ENCODE measurements around the gene CDH3. TPM values are rescaled to one million over a fixed set of nuclear protein-coding genes. Genes with fewer than 3 reads are reported as not detected.

Gene CDH3
- total and polyA plus RNA-seq, 2 experiments from 2014 or later, result 78.0 to 210 TPM

DNA sequence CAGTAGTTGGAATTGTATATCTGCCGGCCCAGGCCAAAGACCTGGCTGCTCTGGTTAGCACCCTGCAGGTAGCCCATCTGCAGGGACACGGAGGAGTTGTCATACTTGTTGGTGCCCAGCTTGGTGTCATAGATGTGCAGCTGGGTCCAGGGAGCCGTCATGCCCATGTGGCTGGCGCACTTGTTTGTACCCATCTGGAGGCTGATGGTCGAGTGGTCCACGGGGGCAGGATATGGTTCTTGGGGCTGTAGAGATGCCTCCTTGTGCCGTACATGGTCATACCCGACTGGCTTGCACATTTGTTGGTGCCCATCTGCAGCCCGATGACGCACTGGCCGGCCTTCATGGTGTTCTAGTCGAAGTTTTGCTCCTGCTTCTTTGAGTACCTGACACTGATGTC lies 6.0 kb downstream of the CDH3 start:
- no peak overlapping the region for H3K4me3 ChIP-seq
- Mint-ChIP-seq H3K4me1 (peaks cover 34% of the 10 kb centered on the region), H3K9me3 (no peaks in the 10 kb centered on the region), H3K27me3 (ENCODE audit: insufficient read depth, low read depth, poor library complexity) (peaks cover 13% of the 10 kb centered on the region), H3K36me3 (ENCODE audit: low read depth) (peaks cover 44% of the 10 kb centered on the region), H3K4me3 (no peak overlapping the region), H3K27ac (no peak overlapping the region)
- peaks cover 26% of the 10 kb centered on the region for H3K4me1 ChIP-seq (ENCODE audit: insufficient read depth)
- no peak for TF ChIP-seq POLR2AphosphoS5 (IDR thresholded peaks at IDR 0.05; ENCODE audit: low read depth)
- H3F3A ChIP-seq (replicated peaks; ENCODE audit: low read depth), result peaks cover 4% of the 10 kb centered on the region; the same call in 1 of the 2 replicates
- no peaks in the 10 kb centered on the region for H3K27me3 ChIP-seq (ENCODE audit: insufficient read depth)
- ATAC-seq (no peak), DNase-seq (ENCODE audit: low spot score) (no peak)
- no peak overlapping the region for H3K4me2 ChIP-seq
- H3K27ac ChIP-seq (ENCODE audit: low read depth), result no peak overlapping the region
- peaks cover 97% of the 10 kb centered on the region for H3K79me2 ChIP-seq (replicated peaks; ENCODE audit: insufficient read depth)
- H2AFZ ChIP-seq, result no peak overlapping the region
- H4K20me1 ChIP-seq (replicated peaks; ENCODE audit: insufficient read depth), result peaks cover 56% of the 10 kb centered on the region
- H3K9me2 ChIP-seq (ENCODE audit: insufficient read depth), result no peaks in the 10 kb centered on the region
- peaks cover 6% of the 10 kb centered on the region; the same call in 1 of the 2 replicates for H3K36me3 ChIP-seq (ENCODE audit: insufficient read depth)

DNA sequence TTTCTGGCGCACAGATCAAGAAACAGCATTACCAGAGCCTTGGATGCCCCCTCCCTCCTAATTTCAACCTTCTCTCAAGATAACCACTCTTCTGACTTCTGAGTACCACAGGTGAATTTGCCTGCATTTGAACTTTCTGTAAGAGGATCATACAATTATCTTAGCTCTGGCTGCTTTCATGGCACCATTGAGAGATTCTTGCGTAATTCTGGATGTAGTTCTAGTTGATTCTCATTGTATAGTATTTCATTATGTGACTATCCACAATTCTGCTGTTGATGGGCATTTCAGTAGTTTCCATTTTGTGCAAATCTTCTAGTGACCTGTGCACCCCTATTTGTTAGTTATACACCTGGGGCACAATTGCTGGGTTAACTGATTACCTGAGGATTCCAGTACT lies 7.5 kb downstream of the CDH3 start:
- ATAC-seq, result no peak
- peaks cover 44% of the 10 kb centered on the region for H3K36me3 Mint-ChIP-seq (ENCODE audit: low read depth)
- H3K9me3 Mint-ChIP-seq, result no peaks in the 10 kb centered on the region
- peaks cover 6% of the 10 kb centered on the region; the same call in 1 of the 2 replicates for H3K36me3 ChIP-seq (ENCODE audit: insufficient read depth)
- H3K4me1 Mint-ChIP-seq, result peaks cover 32% of the 10 kb centered on the region
- H3K4me3 ChIP-seq, result no peak overlapping the region
- H3K27me3 ChIP-seq (ENCODE audit: insufficient read depth), result no peaks in the 10 kb centered on the region
- peaks cover 53% of the 10 kb centered on the region for H4K20me1 ChIP-seq (replicated peaks; ENCODE audit: insufficient read depth)
- peaks cover 12% of the 10 kb centered on the region for H3K27me3 Mint-ChIP-seq (ENCODE audit: insufficient read depth, low read depth, poor library complexity)
- no peak overlapping the region for H3K27ac Mint-ChIP-seq
- peaks cover 23% of the 10 kb centered on the region for H3K4me1 ChIP-seq (ENCODE audit: insufficient read depth)
- H3F3A ChIP-seq (replicated peaks; ENCODE audit: low read depth), result peaks cover 4% of the 10 kb centered on the region; the same call in 1 of the 2 replicates
- TF ChIP-seq, protein P1, sequence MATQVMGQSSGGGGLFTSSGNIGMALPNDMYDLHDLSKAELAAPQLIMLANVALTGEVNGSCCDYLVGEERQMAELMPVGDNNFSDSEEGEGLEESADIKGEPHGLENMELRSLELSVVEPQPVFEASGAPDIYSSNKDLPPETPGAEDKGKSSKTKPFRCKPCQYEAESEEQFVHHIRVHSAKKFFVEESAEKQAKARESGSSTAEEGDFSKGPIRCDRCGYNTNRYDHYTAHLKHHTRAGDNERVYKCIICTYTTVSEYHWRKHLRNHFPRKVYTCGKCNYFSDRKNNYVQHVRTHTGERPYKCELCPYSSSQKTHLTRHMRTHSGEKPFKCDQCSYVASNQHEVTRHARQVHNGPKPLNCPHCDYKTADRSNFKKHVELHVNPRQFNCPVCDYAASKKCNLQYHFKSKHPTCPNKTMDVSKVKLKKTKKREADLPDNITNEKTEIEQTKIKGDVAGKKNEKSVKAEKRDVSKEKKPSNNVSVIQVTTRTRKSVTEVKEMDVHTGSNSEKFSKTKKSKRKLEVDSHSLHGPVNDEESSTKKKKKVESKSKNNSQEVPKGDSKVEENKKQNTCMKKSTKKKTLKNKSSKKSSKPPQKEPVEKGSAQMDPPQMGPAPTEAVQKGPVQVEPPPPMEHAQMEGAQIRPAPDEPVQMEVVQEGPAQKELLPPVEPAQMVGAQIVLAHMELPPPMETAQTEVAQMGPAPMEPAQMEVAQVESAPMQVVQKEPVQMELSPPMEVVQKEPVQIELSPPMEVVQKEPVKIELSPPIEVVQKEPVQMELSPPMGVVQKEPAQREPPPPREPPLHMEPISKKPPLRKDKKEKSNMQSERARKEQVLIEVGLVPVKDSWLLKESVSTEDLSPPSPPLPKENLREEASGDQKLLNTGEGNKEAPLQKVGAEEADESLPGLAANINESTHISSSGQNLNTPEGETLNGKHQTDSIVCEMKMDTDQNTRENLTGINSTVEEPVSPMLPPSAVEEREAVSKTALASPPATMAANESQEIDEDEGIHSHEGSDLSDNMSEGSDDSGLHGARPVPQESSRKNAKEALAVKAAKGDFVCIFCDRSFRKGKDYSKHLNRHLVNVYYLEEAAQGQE (IDR thresholded peaks at IDR 0.05; ENCODE audit: unreplicated experiment), result no peak
- TF ChIP-seq STAT1 (IDR thresholded peaks at IDR 0.05; ENCODE audit: unreplicated experiment), result no peak
- no peak for TF ChIP-seq CREB1 (CRISPR knock-in tag; IDR thresholded peaks at IDR 0.05; ENCODE audit: low read depth)
- no peak for TF ChIP-seq ZNF114 (CRISPR knock-in tag; IDR thresholded peaks at IDR 0.05)
- no peak for TF ChIP-seq EZH2 (IDR thresholded peaks at IDR 0.05; ENCODE audit: low read depth, unreplicated experiment)
- no peak for TF ChIP-seq ZNF331 (CRISPR knock-in tag; IDR thresholded peaks at IDR 0.05; ENCODE audit: low read depth)
- no peak for TF ChIP-seq NANOG (IDR thresholded peaks at IDR 0.05; ENCODE audit: borderline replicate concordance)
- TF ChIP-seq POLR2AphosphoS5 (IDR thresholded peaks at IDR 0.05; ENCODE audit: low read depth), result no peak
- no peak for TF ChIP-seq EZH2phosphoT487 (IDR thresholded peaks at IDR 0.05; ENCODE audit: unreplicated experiment)
- TF ChIP-seq, protein P2, sequence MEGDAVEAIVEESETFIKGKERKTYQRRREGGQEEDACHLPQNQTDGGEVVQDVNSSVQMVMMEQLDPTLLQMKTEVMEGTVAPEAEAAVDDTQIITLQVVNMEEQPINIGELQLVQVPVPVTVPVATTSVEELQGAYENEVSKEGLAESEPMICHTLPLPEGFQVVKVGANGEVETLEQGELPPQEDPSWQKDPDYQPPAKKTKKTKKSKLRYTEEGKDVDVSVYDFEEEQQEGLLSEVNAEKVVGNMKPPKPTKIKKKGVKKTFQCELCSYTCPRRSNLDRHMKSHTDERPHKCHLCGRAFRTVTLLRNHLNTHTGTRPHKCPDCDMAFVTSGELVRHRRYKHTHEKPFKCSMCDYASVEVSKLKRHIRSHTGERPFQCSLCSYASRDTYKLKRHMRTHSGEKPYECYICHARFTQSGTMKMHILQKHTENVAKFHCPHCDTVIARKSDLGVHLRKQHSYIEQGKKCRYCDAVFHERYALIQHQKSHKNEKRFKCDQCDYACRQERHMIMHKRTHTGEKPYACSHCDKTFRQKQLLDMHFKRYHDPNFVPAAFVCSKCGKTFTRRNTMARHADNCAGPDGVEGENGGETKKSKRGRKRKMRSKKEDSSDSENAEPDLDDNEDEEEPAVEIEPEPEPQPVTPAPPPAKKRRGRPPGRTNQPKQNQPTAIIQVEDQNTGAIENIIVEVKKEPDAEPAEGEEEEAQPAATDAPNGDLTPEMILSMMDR (conservative IDR thresholded peaks at IDR 0.05; ENCODE audit: low read depth in 2 of 2), result no peak
- no peaks in the 10 kb centered on the region for H3K9me2 ChIP-seq (ENCODE audit: insufficient read depth)
- DNase-seq (ENCODE audit: low spot score), result no peak
- no peak overlapping the region for H2AFZ ChIP-seq
- H3K4me2 ChIP-seq, result no peak overlapping the region
- no peak overlapping the region for H3K27ac ChIP-seq (ENCODE audit: low read depth)
- peaks cover 97% of the 10 kb centered on the region for H3K79me2 ChIP-seq (replicated peaks; ENCODE audit: insufficient read depth)
- H3K4me3 Mint-ChIP-seq, result no peak overlapping the region

Measured in GM23338 (cell line).